K562 (cell line): ENCODE measurements around the gene IKZF4. TPM values are rescaled to one million over a fixed set of nuclear protein-coding genes. Genes with fewer than 3 reads are reported as not detected.
A peak's percentile ranks its signal among the peaks of the same experiment; 100 is the strongest.

Experiments
- ATAC-seq: fragments of 200-7000 bp; cut with Tn5 transposase; 3 replicates; pipeline ENCODE4 v1.9.1; 2020; ENCODE audit warnings: moderate library complexity
- BruUV-seq: library from RNA; stranded (reverse); fragments of 400-500 nt; replicated peaks from 2 replicates; lab custom pipeline; 2021; lab: Mats Ljungman, UMichigan
- CTCF ChIA-PET: fragments of 300-600 bp; formaldehyde crosslinking; extraction: SDS; loops from one replicate; lab custom pipeline; 2021; ENCODE audit warnings: low intra/inter-chr PET ratio; lab: Yijun Ruan, JAX
- POLR2A ChIA-PET: fragments of 300-600, 350-650 bp; sonication (Branson Sonifier 250); formaldehyde crosslinking; extraction: SDS; loops from one replicate; lab custom pipeline; 2021; ENCODE audit warnings: antibody characterized with exemption, inconsistent platforms; lab: Yijun Ruan, JAX
- DNase-seq, 4 experiments: peaks; one replicate each; pipeline versions ENCODE4 v3.0.0 to v3.0.0-alpha.2; 2011 to 2018; ENCODE audit warnings: low spot score in 3 of 4, mixed read lengths in 3 of 4; ENCODE audit errors: extremely low read depth in 1 of 4
- FAIRE-seq: peaks from 2 replicates; lab custom pipeline; 2011; peaks lifted over from hg19 to GRCh38; lab: Jason Lieb, UNC
- H2AFZ ChIP-seq: 2 replicates; pipeline ENCODE4 v1.6.0; 2011; ENCODE audit warnings: low read depth, low read length, control low read depth, inconsistent platforms
- H3K27ac ChIP-seq: fragments of 200-600 bp; 3 replicates; pipeline ENCODE4 v1.8.0; 2011; ENCODE audit warnings: low read depth, mild to moderate bottlenecking, control low read depth, inconsistent platforms, low read length, moderate library complexity, mixed read lengths; ENCODE audit errors: extremely low read depth
- H3K27me3 ChIP-seq, 2 experiments: fragments of 300-600 bp in 1 of 2; 2 replicates in 1 of 2; 3 replicates in 1 of 2; pipeline versions ENCODE4 v1.6.0 to v1.8.0; 2011; ENCODE audit warnings: inconsistent platforms in 2 of 2, low read length in 2 of 2, mild to moderate bottlenecking in 1 of 2, mixed read lengths in 1 of 2, moderate library complexity in 1 of 2; ENCODE audit not compliant: control insufficient read depth in 2 of 2, insufficient read depth in 2 of 2
- H3K36me3 ChIP-seq: fragments of 300-600 bp; 3 replicates; pipeline ENCODE4 v1.8.0; 2011; ENCODE audit warnings: mild to moderate bottlenecking, low read length, inconsistent platforms; ENCODE audit not compliant: control insufficient read depth, insufficient read depth
- H3K4me1 ChIP-seq, 2 experiments: fragments of 200-600 bp in 1 of 2; replicated peaks in 1 of 2; 2 replicates in 1 of 2; 3 replicates in 1 of 2; pipeline versions ENCODE4 v1.5.1 to v1.8.0; 2011; ENCODE audit warnings: inconsistent platforms in 2 of 2, low read length in 2 of 2, mild to moderate bottlenecking in 1 of 2, mixed read lengths in 1 of 2, moderate library complexity in 1 of 2; ENCODE audit not compliant: control insufficient read depth in 2 of 2, insufficient read depth in 2 of 2
- H3K4me2 ChIP-seq: 2 replicates; pipeline ENCODE4 v1.6.1; 2011; ENCODE audit warnings: low read length, control low read depth, inconsistent platforms, mixed read lengths; ENCODE audit not compliant: insufficient read depth
- H3K4me3 ChIP-seq: fragments of 200-600 bp; sonication (generic), shearing (Covaris generic); 2 replicates; pipeline ENCODE4 v1.5.1; 2016; ENCODE audit warnings: control low read depth, inconsistent platforms
- H3K79me2 ChIP-seq: fragments of 200-600 bp; 3 replicates; pipeline ENCODE4 v1.8.0; 2011; ENCODE audit warnings: low read length, inconsistent platforms; ENCODE audit not compliant: control insufficient read depth, insufficient read depth
- H3K9ac ChIP-seq, 2 experiments: 2 replicates each; pipeline versions ENCODE4 v1.6.0 to v1.6.1; 2011; ENCODE audit warnings: low read depth in 2 of 2, low read length in 2 of 2, control low read depth in 1 of 2, inconsistent platforms in 1 of 2, mild to moderate bottlenecking in 1 of 2, mixed read lengths in 1 of 2; ENCODE audit not compliant: insufficient read depth in 1 of 2
- H3K9me1 ChIP-seq: one replicate; pipeline ENCODE4 v1.6.0; 2011; ENCODE audit warnings: inconsistent platforms, mild to moderate bottlenecking, low read length, moderate library complexity; ENCODE audit not compliant: control insufficient read depth, insufficient read depth
- H3K9me3 ChIP-seq: replicated peaks from 2 replicates; pipeline ENCODE4 v1.5.1; 2011; ENCODE audit warnings: low read depth, low read length, inconsistent platforms; ENCODE audit not compliant: control insufficient read depth, insufficient read depth
- H4K20me1 ChIP-seq: replicated peaks from 2 replicates; pipeline ENCODE4 v1.6.1; 2011; ENCODE audit warnings: low read length, inconsistent platforms, mixed read lengths; ENCODE audit not compliant: control insufficient read depth, insufficient read depth
- FOXJ2 ChIP-seq: fragments of 200-800 bp; sonication (Bioruptor generic); IDR thresholded peaks from 2 replicates; pipeline ENCODE4 v1.6.1; 2016; ENCODE audit warnings: missing genetic modification characterization, missing compliant biosample characterization
- GTF2A2 ChIP-seq: IDR thresholded peaks from 2 replicates; pipeline ENCODE4 v1.6.1; 2016; ENCODE audit warnings: mild to moderate bottlenecking, missing genetic modification characterization, missing compliant biosample characterization
- JUNB ChIP-seq: fragments of 450-650 bp; formaldehyde crosslinking; conservative IDR thresholded peaks from 2 replicates; pipeline ENCODE4 v1.4.0; 2020; ENCODE audit warnings: mild to moderate bottlenecking
- NUFIP1 ChIP-seq: fragments of 450-650 bp; IDR thresholded peaks from 2 replicates; pipeline ENCODE4 v1.6.1; 2018; ENCODE audit not compliant: partially characterized antibody
- SAP30 ChIP-seq: fragments of 200-600 bp; sonication (generic); IDR thresholded peaks from 2 replicates; pipeline ENCODE4 v1.6.1; 2012; ENCODE audit warnings: borderline replicate concordance, low read depth, mild to moderate bottlenecking, moderate library complexity, low read length, control low read depth, inconsistent platforms; ENCODE audit not compliant: insufficient read depth, poor library complexity, severe bottlenecking
- TEAD2 ChIP-seq: fragments of 450-650 bp; IDR thresholded peaks from 2 replicates; pipeline ENCODE4 v1.6.1; 2016; ENCODE audit warnings: missing genetic modification characterization, control low read depth, missing compliant biosample characterization
- TFAM ChIP-seq: fragments of 250-450 bp; sonication (Bioruptor Pico); conservative IDR thresholded peaks from 2 replicates; pipeline ENCODE4 v1.5.0; 2021; ENCODE audit warnings: mild to moderate bottlenecking, moderate library complexity
- THRAP3 ChIP-seq: fragments of 450-650 bp; IDR thresholded peaks from 2 replicates; pipeline ENCODE4 v1.6.1; 2016; ENCODE audit warnings: mild to moderate bottlenecking, inconsistent platforms, borderline replicate concordance
- ZNF143 ChIP-seq: sonication (generic); formaldehyde crosslinking; IDR thresholded peaks from 2 replicates; pipeline ENCODE4 v1.9.0; 2022; ENCODE audit warnings: mild to moderate bottlenecking, missing genetic modification reagents
- ZNF212 ChIP-seq: fragments of 450-650 bp; formaldehyde crosslinking; IDR thresholded peaks from 2 replicates; pipeline ENCODE4 v1.4.0; 2020; ENCODE audit warnings: mild to moderate bottlenecking
- ZNF253 ChIP-seq: fragments of 250-450 bp; sonication (Bioruptor Pico); conservative IDR thresholded peaks from 2 replicates; pipeline ENCODE4 v1.6.1; 2021; ENCODE audit warnings: mild to moderate bottlenecking
- WGBS: fragments of 100-300 bp; shearing (Covaris generic); methylation state at CpG from one replicate; pipeline ENCODE4 v1.1.6; 2016; ENCODE audit warnings: low coverage, mixed read lengths; ENCODE audit not compliant: insufficient coverage; ENCODE audit errors: missing lambda C conversion rate; 5-methylcytosine and 5-hydroxymethylcytosine counted together
- in situ Hi-C: fragments of 300-500 bp; cut with MboI; formaldehyde crosslinking; loops from 4 replicates; pipeline ENCODE4 v1.15.0; 2018; ENCODE audit warnings: inconsistent platforms, mixed read lengths
- intact Hi-C: fragments of 100-400 bp; cut with micrococcal nuclease; formaldehyde crosslinking; loops from 2 replicates; pipeline ENCODE4 v1.14.2; 2022
- polyA plus RNA-seq, 8 experiments: library from polyadenylated mRNA; depleted of rRNA in 4 of 8; stranded (reverse) in 5 of 8; unstranded in 3 of 8; fragments of >200 nt; fragmentation: Nextera tagmentation in 2 of 8; fragmentation: Illumina TruSeq in 1 of 8; extraction: Ambion mirVana in 2 of 8; extraction: Trizol in 1 of 8; gene quantifications; 2 replicates each; pipeline versions ENCODE4 v1.2.1 to v1.2.3, GENCODE V29; 2011 to 2014; ENCODE audit warnings: inconsistent platforms in 1 of 8, missing spikeins in 1 of 8
- total RNA-seq, 7 experiments: library from RNA; depleted of rRNA in 6 of 7; stranded (reverse); fragments of >200 nt in 6 of 7; fragmentation: Illumina TruSeq in 2 of 7; extraction: Trizol in 2 of 7; gene quantifications; 2 replicates each; pipeline versions ENCODE4 v1.2.1 to v1.2.3, GENCODE V29; 2011 to 2021; ENCODE audit warnings: low replicate concordance in 1 of 7
- TF ChIP-seq, protein P1 (sequence below): sonication (generic); formaldehyde crosslinking; IDR thresholded peaks from 2 replicates; pipeline ENCODE4 v1.8.1; 2023; ENCODE audit warnings: mild to moderate bottlenecking, missing genetic modification reagents
- TF ChIP-seq, protein P2 (sequence below): fragments of 250-450 bp; sonication (Bioruptor Pico); IDR thresholded peaks from 2 replicates; pipeline ENCODE4 v1.8.0; 2022; ENCODE audit warnings: inconsistent platforms

The IKZF4 gene
- total and polyA plus RNA-seq, 9 of the 15 experiments (the other 6 are each of a cell fraction or from before 2014, with no cell fraction given), result 1.9 to 16.3 (median 3.6) TPM

- in situ Hi-C loops, result loop anchor here (10.0 kb wide), 1 partner anchor 214 kb away; the partner anchor contains the start of genes ORMDL2 and SARNP
- no peaks in the 10 kb centered on the region for H4K20me1 ChIP-seq
- no peak for TF ChIP-seq ZNF212 (CRISPR knock-in tag)
- TF ChIP-seq TFAM (CRISPR knock-in tag), result no peak
- TF ChIP-seq THRAP3, result no peak
- TF ChIP-seq TEAD2 (tag), result no peak
- no peak for TF ChIP-seq NUFIP1
- TF ChIP-seq, protein P1, sequence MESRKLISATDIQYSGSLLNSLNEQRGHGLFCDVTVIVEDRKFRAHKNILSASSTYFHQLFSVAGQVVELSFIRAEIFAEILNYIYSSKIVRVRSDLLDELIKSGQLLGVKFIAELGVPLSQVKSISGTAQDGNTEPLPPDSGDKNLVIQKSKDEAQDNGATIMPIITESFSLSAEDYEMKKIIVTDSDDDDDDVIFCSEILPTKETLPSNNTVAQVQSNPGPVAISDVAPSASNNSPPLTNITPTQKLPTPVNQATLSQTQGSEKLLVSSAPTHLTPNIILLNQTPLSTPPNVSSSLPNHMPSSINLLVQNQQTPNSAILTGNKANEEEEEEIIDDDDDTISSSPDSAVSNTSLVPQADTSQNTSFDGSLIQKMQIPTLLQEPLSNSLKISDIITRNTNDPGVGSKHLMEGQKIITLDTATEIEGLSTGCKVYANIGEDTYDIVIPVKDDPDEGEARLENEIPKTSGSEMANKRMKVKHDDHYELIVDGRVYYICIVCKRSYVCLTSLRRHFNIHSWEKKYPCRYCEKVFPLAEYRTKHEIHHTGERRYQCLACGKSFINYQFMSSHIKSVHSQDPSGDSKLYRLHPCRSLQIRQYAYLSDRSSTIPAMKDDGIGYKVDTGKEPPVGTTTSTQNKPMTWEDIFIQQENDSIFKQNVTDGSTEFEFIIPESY (CRISPR knock-in tag), result no peak
- TF ChIP-seq SAP30, result no peak
- TF ChIP-seq, protein P2, sequence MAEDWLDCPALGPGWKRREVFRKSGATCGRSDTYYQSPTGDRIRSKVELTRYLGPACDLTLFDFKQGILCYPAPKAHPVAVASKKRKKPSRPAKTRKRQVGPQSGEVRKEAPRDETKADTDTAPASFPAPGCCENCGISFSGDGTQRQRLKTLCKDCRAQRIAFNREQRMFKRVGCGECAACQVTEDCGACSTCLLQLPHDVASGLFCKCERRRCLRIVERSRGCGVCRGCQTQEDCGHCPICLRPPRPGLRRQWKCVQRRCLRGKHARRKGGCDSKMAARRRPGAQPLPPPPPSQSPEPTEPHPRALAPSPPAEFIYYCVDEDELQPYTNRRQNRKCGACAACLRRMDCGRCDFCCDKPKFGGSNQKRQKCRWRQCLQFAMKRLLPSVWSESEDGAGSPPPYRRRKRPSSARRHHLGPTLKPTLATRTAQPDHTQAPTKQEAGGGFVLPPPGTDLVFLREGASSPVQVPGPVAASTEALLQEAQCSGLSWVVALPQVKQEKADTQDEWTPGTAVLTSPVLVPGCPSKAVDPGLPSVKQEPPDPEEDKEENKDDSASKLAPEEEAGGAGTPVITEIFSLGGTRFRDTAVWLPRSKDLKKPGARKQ (CRISPR knock-in tag), result no peak
- no peak for TF ChIP-seq ZNF253 (CRISPR knock-in tag)
- no peak for TF ChIP-seq GTF2A2 (tag)
- TF ChIP-seq JUNB, result no peak
- TF ChIP-seq ZNF143 (CRISPR knock-in tag), result no peak
- no peak for TF ChIP-seq FOXJ2 (tag)
- 83% methylated on average over 3 of the region's 5 CpGs for WGBS
- CTCF ChIA-PET, result interaction anchor here (1.3 to 2.2 kb wide), 2 partner anchors 33 to 290 kb away, joined by 4 to 35 read pairs; partner anchors contain the start of gene SUOX
- DNase-seq (no peak), FAIRE-seq (no peak), ATAC-seq (peak; percentile 20; the same call in 1 of the 3 replicates)
- POLR2A ChIA-PET, result interaction anchor here (1.1 to 1.4 kb wide), 3 partner anchors 13 to 285 kb away, joined by 3 to 9 read pairs (median 5); partner anchors contain the start of genes RPS26 and SUOX
- H3K4me3 ChIP-seq, result no peak overlapping the region
- intact Hi-C loops, result loop anchor here (1.0 kb wide), 1 partner anchor 32 kb away; no protein-coding TSS in a partner anchor
- H3K36me3 ChIP-seq, result peaks cover 92% of the 10 kb centered on the region
- BruUV-seq, result no TSS peak
- no peak overlapping the region for H3K4me2 ChIP-seq
- no peak overlapping the region for H3K27ac ChIP-seq
- peak overlapping the region in 1 of 2 experiments; percentile 28; a peak in 1 of 4 replicates for H3K9ac ChIP-seq
- H3K4me1 ChIP-seq, result peaks cover 6 to 7% of the 10 kb centered on the region in 2 experiments; a peak in 3 of 5 replicates
- no peaks in the 10 kb centered on the region for H3K9me3 ChIP-seq
- H3K79me2 ChIP-seq, result peaks cover 12% of the 10 kb centered on the region
- no peak overlapping the region for H2AFZ ChIP-seq
- no peaks in the 10 kb centered on the region for H3K9me1 ChIP-seq
- H3K27me3 ChIP-seq, result no peaks in the 10 kb centered on the region
Measured at GRCh38 chr12:56028511-56029165, 7.8 kb downstream of the IKZF4 start.
